COR-L47 (cell line): ENCODE data around the gene SLC34A1.
A peak's percentile ranks its signal among the peaks of the same experiment; 100 is the strongest.

Source experiments
- DNase-seq: peaks from one replicate; lab custom pipeline; 2025; lab: John Stamatoyannopoulos, UW

SLC34A1 gene

GRCh38 chr5:177388521-177389052, 4.4 kb downstream of the SLC34A1 start:
- DNase-seq: no peak

- DNase-seq: no peak
These were observed 5.3 kb downstream of the SLC34A1 start for GRCh38 chr5:177389241-177390169.

- DNase-seq: peak; percentile 81
These were observed 6.4 kb downstream of the SLC34A1 start for GRCh38 chr5:177390363-177391300.

GRCh38 chr5:177392765-177393164, 8.5 kb downstream of the SLC34A1 start:
- DNase-seq: no peak

GRCh38 chr5:177393206-177393765, 9.1 kb downstream of the SLC34A1 start:
- DNase-seq: no peak

- DNase-seq: no peak
These were observed 9.8 kb downstream of the SLC34A1 start for GRCh38 chr5:177393990-177394389.

- DNase-seq: no peak
These were observed 11.8 kb downstream of the SLC34A1 start for GRCh38 chr5:177396078-177396477.

GRCh38 chr5:177396807-177397206, 12.6 kb downstream of the SLC34A1 start:
- no peak for DNase-seq

GRCh38 chr5:177397875-177398390, 13.7 kb downstream of the SLC34A1 start:
- DNase-seq: no peak

GRCh38 chr5:177399997-177400868, 16.0 kb downstream of the SLC34A1 start, which contains the start of gene PFN3:
PFN3 (minus strand) TSS chr5:177400661; CDS start chr5:177400576, 85 bp downstream.
- DNase-seq: no peak

- peak; percentile 89 for DNase-seq
These were observed 18.2 kb downstream of the SLC34A1 start for GRCh38 chr5:177402271-177403043.

GRCh38 chr5:177403102-177403791, 19.0 kb downstream of the SLC34A1 start:
- DNase-seq: peak; percentile 57

- peak; percentile 92 for DNase-seq
These were observed 19.8 kb downstream of the SLC34A1 start for GRCh38 chr5:177403792-177404640.

- peak; percentile 11 for DNase-seq
These were observed 20.5 kb downstream of the SLC34A1 start for GRCh38 chr5:177404641-177405179.

GRCh38 chr5:177405312-177405711, 21.1 kb downstream of the SLC34A1 start:
- no peak for DNase-seq

- DNase-seq: no peak
These were observed 21.6 kb downstream of the SLC34A1 start for GRCh38 chr5:177405805-177406204.

GRCh38 chr5:177409043-177409801, 25.0 kb downstream of the SLC34A1 start, which contains the start of gene F12:
F12 (minus strand) TSS chr5:177409564; CDS start chr5:177409527, 37 bp downstream.
- DNase-seq: no peak
